ENCODE measurements around the gene ALK. TPM values are rescaled to one million over a fixed set of nuclear protein-coding genes. Genes with fewer than 3 reads are reported as not detected.

ALK gene
- total RNA-seq, 1 experiment from 2014 or later: 14.7 TPM

- H3K27ac ChIP-seq (ENCODE audit: low read depth, low read length, poor library complexity, severe bottlenecking): no peak overlapping the region
- no peaks in the 10 kb centered on the region for H3K9me3 ChIP-seq (ENCODE audit: low read depth, low read length, poor library complexity, severe bottlenecking)
- no peaks in the 10 kb centered on the region for H3K27me3 ChIP-seq (replicated peaks; ENCODE audit: insufficient read depth, low read depth, low read length, poor library complexity)
- ChIA-PET CTCF (no interaction called here), POLR2A (ENCODE audit: low non-redundant PET) (no interaction called here)
- no peak overlapping the region for H3K4me3 ChIP-seq (ENCODE audit: low read depth, low read length, poor library complexity, severe bottlenecking)
- TF ChIP-seq, protein P1, sequence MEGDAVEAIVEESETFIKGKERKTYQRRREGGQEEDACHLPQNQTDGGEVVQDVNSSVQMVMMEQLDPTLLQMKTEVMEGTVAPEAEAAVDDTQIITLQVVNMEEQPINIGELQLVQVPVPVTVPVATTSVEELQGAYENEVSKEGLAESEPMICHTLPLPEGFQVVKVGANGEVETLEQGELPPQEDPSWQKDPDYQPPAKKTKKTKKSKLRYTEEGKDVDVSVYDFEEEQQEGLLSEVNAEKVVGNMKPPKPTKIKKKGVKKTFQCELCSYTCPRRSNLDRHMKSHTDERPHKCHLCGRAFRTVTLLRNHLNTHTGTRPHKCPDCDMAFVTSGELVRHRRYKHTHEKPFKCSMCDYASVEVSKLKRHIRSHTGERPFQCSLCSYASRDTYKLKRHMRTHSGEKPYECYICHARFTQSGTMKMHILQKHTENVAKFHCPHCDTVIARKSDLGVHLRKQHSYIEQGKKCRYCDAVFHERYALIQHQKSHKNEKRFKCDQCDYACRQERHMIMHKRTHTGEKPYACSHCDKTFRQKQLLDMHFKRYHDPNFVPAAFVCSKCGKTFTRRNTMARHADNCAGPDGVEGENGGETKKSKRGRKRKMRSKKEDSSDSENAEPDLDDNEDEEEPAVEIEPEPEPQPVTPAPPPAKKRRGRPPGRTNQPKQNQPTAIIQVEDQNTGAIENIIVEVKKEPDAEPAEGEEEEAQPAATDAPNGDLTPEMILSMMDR (conservative IDR thresholded peaks at IDR 0.05; ENCODE audit: low read depth, low read length): no peak
- no peak for TF ChIP-seq EZH2 (IDR thresholded peaks at IDR 0.05; ENCODE audit: borderline replicate concordance, low read depth, low read length, poor library complexity, severe bottlenecking)
- intact Hi-C loops (cut with micrococcal nuclease; ENCODE audit: unreplicated experiment): loop anchor here (5.0 kb wide), 2 partner anchors 35 to 865 kb away; no protein-coding TSS in a partner anchor
- BruUV-seq (replicated peaks): no TSS peak
- no peak for DNase-seq (ENCODE audit: low spot score)
- peaks cover 6% of the 10 kb centered on the region for H3K36me3 ChIP-seq (ENCODE audit: insufficient read depth, low read length, poor library complexity, severe bottlenecking)
- peaks cover 44% of the 10 kb centered on the region for H3K4me1 ChIP-seq (ENCODE audit: insufficient read depth, low read length, poor library complexity, severe bottlenecking)
Observed at GRCh38 chr2:29162204-29162928, 759.0 kb downstream of the ALK start.

GRCh38 chr2:29160184-29160583 lies 761.2 kb downstream of the ALK start:
- H3K27me3 ChIP-seq (replicated peaks; ENCODE audit: insufficient read depth, low read depth, low read length, poor library complexity): no peaks in the 10 kb centered on the region
- H3K4me1 ChIP-seq (ENCODE audit: insufficient read depth, low read length, poor library complexity, severe bottlenecking): peaks cover 27% of the 10 kb centered on the region
- TF ChIP-seq EZH2 (IDR thresholded peaks at IDR 0.05; ENCODE audit: borderline replicate concordance, low read depth, low read length, poor library complexity, severe bottlenecking): no peak
- TF ChIP-seq, protein P1 (conservative IDR thresholded peaks at IDR 0.05; ENCODE audit: low read depth, low read length): no peak
- intact Hi-C loops (cut with micrococcal nuclease; ENCODE audit: unreplicated experiment): loop anchor here (5.0 kb wide), 2 partner anchors 37 to 867 kb away; no protein-coding TSS in a partner anchor
- ChIA-PET POLR2A (ENCODE audit: low non-redundant PET) (no interaction called here), CTCF (no interaction called here)
- no peak overlapping the region for H3K4me3 ChIP-seq (ENCODE audit: low read depth, low read length, poor library complexity, severe bottlenecking)
- no TSS peak for BruUV-seq (replicated peaks)
- no peaks in the 10 kb centered on the region for H3K9me3 ChIP-seq (ENCODE audit: low read depth, low read length, poor library complexity, severe bottlenecking)
- no peak for DNase-seq (ENCODE audit: low spot score)
- H3K36me3 ChIP-seq (ENCODE audit: insufficient read depth, low read length, poor library complexity, severe bottlenecking): peaks cover 6% of the 10 kb centered on the region
- H3K27ac ChIP-seq (ENCODE audit: low read depth, low read length, poor library complexity, severe bottlenecking): no peak overlapping the region

GRCh38 chr2:29159125-29159524 lies 762.3 kb downstream of the ALK start:
- no peaks in the 10 kb centered on the region for H3K27me3 ChIP-seq (replicated peaks; ENCODE audit: insufficient read depth, low read depth, low read length, poor library complexity)
- H3K4me1 ChIP-seq (ENCODE audit: insufficient read depth, low read length, poor library complexity, severe bottlenecking): peaks cover 17% of the 10 kb centered on the region
- peaks cover 6% of the 10 kb centered on the region for H3K36me3 ChIP-seq (ENCODE audit: insufficient read depth, low read length, poor library complexity, severe bottlenecking)
- DNase-seq (ENCODE audit: low spot score): no peak
- no peak overlapping the region for H3K27ac ChIP-seq (ENCODE audit: low read depth, low read length, poor library complexity, severe bottlenecking)
- ChIA-PET CTCF (no interaction called here), POLR2A (ENCODE audit: low non-redundant PET) (no interaction called here)
- H3K9me3 ChIP-seq (ENCODE audit: low read depth, low read length, poor library complexity, severe bottlenecking): no peaks in the 10 kb centered on the region
- intact Hi-C loops (cut with micrococcal nuclease; ENCODE audit: unreplicated experiment): no loop called here
- BruUV-seq (replicated peaks): no TSS peak
- TF ChIP-seq, protein P1 (conservative IDR thresholded peaks at IDR 0.05; ENCODE audit: low read depth, low read length): no peak
- TF ChIP-seq EZH2 (IDR thresholded peaks at IDR 0.05; ENCODE audit: borderline replicate concordance, low read depth, low read length, poor library complexity, severe bottlenecking): no peak
- H3K4me3 ChIP-seq (ENCODE audit: low read depth, low read length, poor library complexity, severe bottlenecking): no peak overlapping the region

Data from A673 (cell line).